GM18868 (cell line): Measurements from ENCODE around the gene TSKS.

Experiments used
- ATAC-seq: cut with Tn5 transposase; IDR thresholded peaks from one replicate; pipeline ENCODE4 v1.9.1; 2021; ENCODE audit warnings: mild to moderate bottlenecking, moderate library complexity; ENCODE audit not compliant: unreplicated experiment

TSKS gene

GRCh38 chr19:49795615-49796014, 32.5 kb upstream of the TSKS start:
- ATAC-seq, result no peak

GRCh38 chr19:49793561-49793840, 30.4 kb upstream of the TSKS start:
- no peak for ATAC-seq

DNA sequence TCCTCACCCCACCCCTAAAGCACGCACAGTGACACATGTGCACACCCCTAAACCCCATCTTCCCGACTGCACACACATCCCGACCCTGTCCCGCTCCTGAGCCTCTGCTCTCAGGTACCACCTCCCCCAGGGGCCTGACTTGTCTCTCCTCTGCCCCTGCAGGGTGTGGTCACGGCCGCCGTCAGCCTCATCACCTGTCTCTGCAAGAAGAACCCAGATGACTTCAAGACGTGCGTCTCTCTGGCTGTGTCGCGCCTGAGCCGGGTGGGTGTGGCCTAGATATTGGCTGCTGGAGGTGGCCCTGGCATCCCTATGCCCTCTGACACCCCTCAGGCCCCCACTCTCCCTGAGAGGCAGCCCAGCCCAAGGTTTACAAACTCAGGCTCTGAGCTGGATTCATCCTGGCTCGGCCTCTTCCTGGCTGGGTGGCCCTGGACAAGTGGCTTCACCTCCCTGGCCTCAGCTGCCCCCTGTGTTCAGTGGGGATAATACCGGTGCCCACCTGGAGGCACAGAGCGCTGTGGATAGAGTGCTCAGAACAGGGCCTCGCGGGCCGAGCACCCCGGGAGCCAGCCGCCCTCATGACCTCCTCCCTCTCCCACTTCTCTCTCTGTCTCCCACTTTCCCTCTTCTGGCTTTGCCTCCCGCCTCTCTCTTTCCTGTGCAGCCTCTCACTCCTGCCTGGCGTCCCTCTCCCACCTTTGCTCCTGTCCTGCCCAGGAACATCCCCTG, 29.9 kb upstream of the TSKS start:
- no peak for ATAC-seq

GRCh38 chr19:49791776-49792445, 28.8 kb upstream of the TSKS start:
- ATAC-seq, result no peak

DNA sequence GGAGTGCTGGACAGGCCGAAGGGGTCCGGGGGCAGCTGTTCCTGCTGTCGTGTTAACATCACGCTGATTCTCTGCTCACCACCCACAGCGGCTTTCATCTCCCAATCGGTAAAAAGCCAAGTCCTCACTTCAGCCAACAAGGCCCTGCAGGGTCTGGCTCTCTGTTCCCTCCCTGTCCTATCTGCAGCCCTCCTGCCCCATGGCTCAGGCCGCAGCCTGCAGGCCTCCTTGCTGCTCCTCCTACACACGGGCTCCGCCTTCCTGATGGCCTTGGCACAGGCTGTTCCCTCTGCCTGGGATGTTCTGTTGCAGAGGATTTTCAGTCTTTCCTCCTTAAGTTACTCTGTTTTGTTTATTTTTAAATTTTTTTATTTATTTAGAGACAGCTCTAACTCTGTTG, 27.8 kb upstream of the TSKS start:
- no peak for ATAC-seq

DNA sequence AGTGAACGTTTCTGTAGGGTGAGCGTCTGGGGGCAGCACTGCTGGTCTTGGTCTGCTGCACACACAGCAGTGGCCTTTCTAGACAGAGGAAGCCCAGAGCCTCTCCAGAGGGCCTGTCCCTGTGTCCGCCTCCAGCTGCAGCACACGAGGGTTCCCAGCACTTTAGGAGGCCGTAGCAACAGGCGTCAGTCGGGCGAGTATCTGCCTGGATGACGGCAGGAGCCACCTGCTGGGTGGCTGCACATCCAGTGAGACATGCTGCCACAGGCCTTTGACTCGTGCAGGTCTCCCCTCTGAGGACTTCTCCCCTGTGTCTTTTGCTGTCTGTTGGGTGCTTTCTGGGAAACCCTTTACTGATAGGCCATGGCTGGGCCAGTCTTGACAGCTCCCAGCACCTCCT, 25.8 kb upstream of the TSKS start:
- no peak for ATAC-seq

DNA sequence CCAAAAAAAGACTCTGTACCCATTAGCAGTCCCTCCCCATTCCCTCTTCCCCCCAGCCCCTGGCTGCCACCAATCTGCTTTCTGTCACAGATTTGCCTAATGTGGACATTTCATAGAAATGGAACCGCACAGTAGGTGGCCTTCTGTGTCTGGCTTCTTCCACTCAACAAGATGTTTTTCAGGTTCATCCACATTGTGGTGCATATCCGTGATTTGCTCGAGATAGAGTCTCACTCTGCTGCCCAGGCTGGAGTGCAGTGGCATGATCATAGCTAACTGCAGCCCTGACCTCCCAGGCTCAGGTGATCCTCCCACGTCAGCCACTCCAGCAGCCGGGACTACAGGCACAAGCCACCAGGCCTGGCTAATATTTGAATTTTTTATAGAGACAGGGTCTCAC, 24.6 kb upstream of the TSKS start:
- no peak for ATAC-seq

DNA sequence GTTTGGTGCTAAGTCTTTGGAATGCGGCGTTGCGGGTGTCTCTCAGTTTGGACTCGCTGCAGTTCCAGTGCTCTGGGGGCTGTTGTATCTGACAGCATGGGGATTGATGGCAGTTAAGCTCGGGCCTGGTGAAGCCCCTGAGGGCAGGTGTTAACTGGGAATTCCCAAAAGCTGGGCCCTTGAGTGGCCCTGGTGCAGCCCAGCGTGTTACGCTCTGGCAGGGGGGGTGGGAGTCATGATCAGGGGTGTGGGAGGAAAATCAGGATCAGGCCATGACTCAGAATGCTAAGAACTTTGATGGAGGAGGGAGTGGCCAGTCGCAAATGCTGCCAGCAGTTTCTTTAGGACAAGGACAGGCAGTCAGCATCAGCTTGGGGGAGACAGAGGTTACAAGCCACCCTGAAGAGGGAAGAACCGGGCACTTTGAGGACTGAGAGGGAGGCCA, 23.3 kb upstream of the TSKS start:
- ATAC-seq, result no peak

DNA sequence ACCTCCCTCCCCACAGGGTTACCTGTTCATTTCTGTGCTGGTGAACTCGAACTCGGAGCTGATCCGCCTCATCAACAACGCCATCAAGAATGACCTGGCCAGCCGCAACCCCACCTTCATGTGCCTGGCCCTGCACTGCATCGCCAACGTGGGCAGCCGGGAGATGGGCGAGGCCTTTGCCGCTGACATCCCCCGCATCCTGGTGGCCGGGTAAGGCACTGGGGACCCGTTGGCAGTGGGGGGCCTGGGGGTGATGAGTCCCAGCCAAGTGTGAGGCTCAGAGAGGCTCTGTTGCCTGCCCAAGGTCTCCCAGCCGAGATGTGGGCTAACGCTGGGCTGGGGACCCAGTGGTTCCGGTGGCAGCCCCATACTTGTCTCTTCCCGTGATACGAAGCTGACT, 19.4 kb upstream of the TSKS start:
- ATAC-seq, result no peak

DNA sequence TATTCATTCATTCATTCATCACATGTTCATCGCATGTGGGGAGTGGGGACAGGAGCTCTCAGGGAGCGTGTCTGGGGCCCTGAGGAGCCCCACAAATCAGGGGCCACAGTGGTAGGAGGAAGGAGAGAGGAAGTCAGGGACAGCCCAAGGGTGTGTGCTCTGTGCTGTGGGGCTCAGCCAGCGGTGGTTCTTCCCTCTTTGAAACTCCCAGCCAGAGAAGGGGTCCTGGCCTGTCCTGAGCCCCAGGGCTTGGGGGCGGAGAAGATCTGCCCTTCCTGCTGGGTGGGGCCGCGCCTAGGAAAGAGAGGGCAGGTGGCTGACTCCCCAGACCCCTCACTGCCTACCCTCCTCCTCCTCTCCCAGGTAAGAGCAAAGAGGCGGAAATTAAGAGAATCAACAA, 18.3 kb upstream of the TSKS start:
- no peak for ATAC-seq

DNA sequence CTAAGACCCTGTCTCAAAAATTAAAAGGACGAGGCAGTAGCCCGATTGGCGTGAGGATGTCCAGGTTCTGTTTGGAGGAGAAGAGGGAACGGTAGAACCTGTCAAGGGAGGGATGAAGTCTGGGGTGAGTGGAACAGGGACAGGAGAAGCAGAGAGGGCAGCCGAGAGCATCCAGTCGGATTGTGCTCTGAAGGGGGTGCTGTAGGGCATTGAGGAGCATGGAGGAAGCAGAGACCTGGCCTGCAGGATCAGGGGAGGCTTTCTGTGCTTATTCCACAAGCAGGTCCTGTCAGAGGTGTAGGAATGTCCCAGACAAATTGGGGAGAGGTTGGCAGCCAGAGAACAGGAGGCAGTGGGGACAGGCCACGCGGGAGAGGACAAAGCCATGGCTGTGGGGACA, 17.8 kb upstream of the TSKS start:
- ATAC-seq, result no peak

GRCh38 chr19:49779731-49780555, 16.8 kb upstream of the TSKS start:
- no peak for ATAC-seq

- no peak for ATAC-seq
These were observed 13.3 kb upstream of the TSKS start for GRCh38 chr19:49776371-49776764.

DNA sequence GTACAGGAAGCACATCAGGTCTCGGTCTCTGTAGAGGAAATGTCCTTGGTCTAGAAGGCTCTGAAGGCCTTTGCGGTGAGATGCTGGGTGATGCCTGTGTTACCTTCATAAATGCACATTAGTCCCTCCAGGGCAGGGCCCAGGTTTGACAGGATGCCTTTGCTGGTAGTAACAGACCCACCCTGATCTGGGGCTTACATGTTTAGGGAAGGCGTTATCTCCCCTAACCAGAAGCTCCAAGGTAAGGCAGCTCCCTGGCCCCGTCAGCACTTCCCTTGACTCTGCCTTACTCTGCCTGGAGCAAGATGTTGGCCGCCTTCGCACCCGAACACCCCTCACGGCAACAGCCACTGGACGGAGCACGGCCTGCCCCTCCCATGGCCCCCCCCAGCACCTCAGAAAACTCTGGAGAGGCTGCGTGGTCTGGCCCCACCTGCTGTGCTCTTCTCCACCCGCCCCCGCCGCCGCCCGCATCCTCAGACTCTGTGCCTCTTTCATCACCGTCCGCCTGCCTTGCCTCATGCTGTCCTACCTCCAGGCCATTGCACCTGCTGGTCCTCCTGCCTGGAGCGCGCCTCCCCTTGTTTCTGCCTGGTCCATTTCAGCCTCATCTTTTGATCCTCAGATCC, 12.8 kb upstream of the TSKS start:
- ATAC-seq, result no peak

GRCh38 chr19:49774969-49775368, 11.9 kb upstream of the TSKS start:
- no peak for ATAC-seq

GRCh38 chr19:49773663-49774350, 10.7 kb upstream of the TSKS start:
- ATAC-seq, result no peak

- no peak for ATAC-seq
These were observed 9.8 kb upstream of the TSKS start for GRCh38 chr19:49772850-49773432.

GRCh38 chr19:49771674-49772139, 8.6 kb upstream of the TSKS start:
- no peak for ATAC-seq

DNA sequence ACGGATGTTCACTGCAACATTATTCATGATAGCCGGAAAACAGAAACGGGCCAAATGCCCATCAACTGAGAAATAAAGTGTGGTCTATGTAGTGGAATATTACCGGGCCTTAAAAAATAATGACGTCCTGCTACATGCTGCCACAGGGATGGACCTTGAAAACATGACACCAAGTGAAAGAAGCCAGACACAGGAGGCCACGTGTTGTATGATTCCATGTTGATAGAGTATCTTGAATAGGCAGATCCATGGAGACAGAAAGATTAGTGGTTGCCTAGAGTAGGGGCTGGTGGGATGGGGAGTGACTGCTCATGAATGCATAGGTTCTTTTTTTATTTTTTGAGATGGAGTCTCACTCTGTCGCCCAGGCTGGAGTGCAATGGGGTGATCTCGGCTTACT, 7.4 kb upstream of the TSKS start:
- no peak for ATAC-seq

- no peak for ATAC-seq
These were observed 5.0 kb upstream of the TSKS start for GRCh38 chr19:49767967-49768581.
